Testis (tissue), 3 donors: ENCODE results near the gene DLX4. TPM values are rescaled to one million over a fixed set of nuclear protein-coding genes. Genes with fewer than 3 reads are reported as not detected.

ENCODE experiments used
- DNase-seq: peaks from one replicate; pipeline ENCODE4 v3.0.0-alpha.2; 2019
- H3K27ac ChIP-seq, 2 donors: fragments of 200-600 bp; sonication (generic); one replicate each; pipeline ENCODE4 v1.5.1; 2019
- H3K27me3 ChIP-seq: fragments of 200-600 bp; sonication (generic); one replicate; pipeline ENCODE4 v1.5.1; 2019
- H3K36me3 ChIP-seq: fragments of 200-600 bp; sonication (generic); one replicate; pipeline ENCODE4 v1.5.1; 2017; ENCODE audit warnings: low read depth; ENCODE audit errors: missing control alignments
- H3K4me1 ChIP-seq: fragments of 200-600 bp; sonication (generic); one replicate; pipeline ENCODE4 v1.5.1; 2019
- H3K4me3 ChIP-seq, 2 donors: fragments of 200-600 bp; sonication (generic); one replicate each; pipeline ENCODE4 v1.5.1; 2017 to 2019
- H3K9me3 ChIP-seq: fragments of 200-600 bp; sonication (generic); one replicate; pipeline ENCODE4 v1.5.1; 2017
- POLR2A ChIP-seq: fragments of 450-650 bp; IDR thresholded peaks from one replicate; pipeline ENCODE4 v1.6.1; 2017; ENCODE audit warnings: antibody characterized with exemption, mild to moderate bottlenecking, moderate library complexity
- WGBS, 2 donors: methylation state at CpG; one replicate each; pipeline ENCODE4 v1.1.5; 2018; 5-methylcytosine and 5-hydroxymethylcytosine counted together
- intact Hi-C: fragments of 100-400 bp; cut with DNase I; formaldehyde crosslinking; loops from one replicate; pipeline ENCODE4 v1.15.1; 2023; ENCODE audit warnings: low total_unique reads
- polyA plus RNA-seq: library from polyadenylated mRNA; stranded (reverse); fragments of 350-450 nt; fragmentation: Illumina TruSeq; extraction: RNeasy Lipid Tissue Mini Kit (QIAGEN cat#74804); gene quantifications from one replicate; pipeline ENCODE4 v1.2.3, GENCODE V29; 2014; ENCODE audit warnings: low read depth, low replicate concordance; ENCODE audit not compliant: insufficient read depth
- small RNA-seq, 2 donors: library from RNA; depleted of rRNA; stranded (forward); fragments of <200 nt; gene quantifications; one replicate each; pipeline ENCODE3, GENCODE V24; 2016
- total RNA-seq, 2 donors: library from RNA; depleted of rRNA; stranded (reverse); fragments of >200 nt; gene quantifications; one replicate each; pipeline ENCODE4 v1.2.3, GENCODE V29; 2016
- TF ChIP-seq, protein P1 (sequence below), 3 experiments: fragments of 450-650 bp in 2 of 3; fragments of 200-600 bp in 1 of 3; sonication (generic) in 1 of 3; IDR thresholded peaks; one replicate each; pipeline ENCODE4 v1.5.1; 2016 to 2019; ENCODE audit warnings: antibody characterized with exemption in 3 of 3, mild to moderate bottlenecking in 2 of 3, moderate library complexity in 1 of 3

The DLX4 gene
- total and polyA plus RNA-seq, 3 donors from 2014 or later, result 0.30 to 1.2 (median 0.37) TPM

DNA sequence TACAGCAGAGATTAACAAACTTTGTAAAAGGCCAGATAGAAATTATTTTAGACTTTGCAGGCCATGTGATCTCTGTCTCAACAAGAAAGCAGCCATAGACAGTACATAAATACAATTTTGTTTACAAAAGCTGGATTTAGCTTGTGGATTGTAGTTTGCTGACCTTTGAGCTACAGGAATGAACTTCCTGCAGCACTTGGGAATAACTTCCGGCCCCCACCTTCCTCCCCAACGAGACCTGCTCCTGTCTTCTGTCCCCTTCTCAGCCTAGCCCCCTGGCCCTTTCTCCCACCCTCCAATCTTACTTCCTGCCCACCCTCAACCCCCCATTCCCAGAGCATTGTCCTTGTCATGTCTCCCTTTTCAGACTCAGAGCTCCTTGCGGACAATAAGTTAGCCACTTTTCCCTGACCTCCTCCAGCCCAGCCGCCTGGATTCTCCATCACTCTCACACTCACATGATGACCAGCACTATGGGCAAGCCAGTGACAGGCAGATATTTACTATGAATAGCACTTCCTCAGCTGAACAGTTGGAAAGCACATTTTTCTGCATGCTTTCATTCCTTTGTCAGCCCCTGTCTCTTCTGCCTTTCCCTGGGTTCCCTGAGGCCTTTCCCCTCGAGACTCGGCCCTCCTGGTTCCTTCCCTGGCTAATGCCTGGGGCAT, 53.6 kb downstream of the DLX4 start:
- TF ChIP-seq, protein P1, sequence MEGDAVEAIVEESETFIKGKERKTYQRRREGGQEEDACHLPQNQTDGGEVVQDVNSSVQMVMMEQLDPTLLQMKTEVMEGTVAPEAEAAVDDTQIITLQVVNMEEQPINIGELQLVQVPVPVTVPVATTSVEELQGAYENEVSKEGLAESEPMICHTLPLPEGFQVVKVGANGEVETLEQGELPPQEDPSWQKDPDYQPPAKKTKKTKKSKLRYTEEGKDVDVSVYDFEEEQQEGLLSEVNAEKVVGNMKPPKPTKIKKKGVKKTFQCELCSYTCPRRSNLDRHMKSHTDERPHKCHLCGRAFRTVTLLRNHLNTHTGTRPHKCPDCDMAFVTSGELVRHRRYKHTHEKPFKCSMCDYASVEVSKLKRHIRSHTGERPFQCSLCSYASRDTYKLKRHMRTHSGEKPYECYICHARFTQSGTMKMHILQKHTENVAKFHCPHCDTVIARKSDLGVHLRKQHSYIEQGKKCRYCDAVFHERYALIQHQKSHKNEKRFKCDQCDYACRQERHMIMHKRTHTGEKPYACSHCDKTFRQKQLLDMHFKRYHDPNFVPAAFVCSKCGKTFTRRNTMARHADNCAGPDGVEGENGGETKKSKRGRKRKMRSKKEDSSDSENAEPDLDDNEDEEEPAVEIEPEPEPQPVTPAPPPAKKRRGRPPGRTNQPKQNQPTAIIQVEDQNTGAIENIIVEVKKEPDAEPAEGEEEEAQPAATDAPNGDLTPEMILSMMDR (IDR thresholded peaks at IDR 0.05), result no peak
- no peak for DNase-seq
- Histone ChIP-seq H3K27ac (no peak overlapping the region), H3K27me3 (no peaks in the 10 kb centered on the region), H3K9me3 (no peaks in the 10 kb centered on the region), H3K4me1 (no peaks in the 10 kb centered on the region), H3K36me3 (no peaks in the 10 kb centered on the region), H3K4me3 (no peak overlapping the region)
- intact Hi-C loops, result no loop called here
- WGBS, 2 donors, result 70% methylated on average over 6 of the region's 6 CpGs

DNA sequence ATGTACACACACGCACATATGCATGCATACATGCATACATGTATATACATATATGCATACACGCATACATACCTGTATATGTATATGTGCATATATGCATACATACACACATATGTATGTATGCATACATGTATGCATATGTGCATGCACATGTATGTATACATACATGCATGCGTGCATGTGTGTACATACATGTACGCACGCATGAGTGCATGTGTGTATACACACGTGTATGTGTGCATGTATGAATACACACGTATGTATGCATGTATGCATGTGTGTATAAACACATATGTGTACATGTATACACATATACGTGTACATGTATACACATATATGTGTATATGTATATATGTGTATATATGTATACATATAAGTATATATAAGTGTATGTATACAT, 54.5 kb downstream of the DLX4 start:
- no peak overlapping the region for H3K4me3 ChIP-seq
- no peaks in the 10 kb centered on the region for H3K9me3 ChIP-seq
- no peaks in the 10 kb centered on the region for H3K36me3 ChIP-seq
- intact Hi-C loops, result no loop called here
- no peak for DNase-seq
- no peaks in the 10 kb centered on the region for H3K27me3 ChIP-seq
- H3K27ac ChIP-seq, result no peak overlapping the region
- no peaks in the 10 kb centered on the region for H3K4me1 ChIP-seq
- no peak for TF ChIP-seq POLR2A
- TF ChIP-seq, protein P1 (IDR thresholded peaks at IDR 0.05), result no peak
- WGBS, 2 donors, result 44 to 53% methylated on average over 8 of the region's 8 CpGs

Small RNA genes within 50 kb of the gene (small RNA-seq; reads per million reads assigned to genes)
- gene RNU6-1313P, result 0 reads per million in 2 donors

Other genes with a start within 250 kb of the DLX4 start
- 10 to 100 TPM; 30.2 to 38.1 TPM for gene FAM117A, start 205.1 kb upstream of the DLX4 start, total RNA-seq
- 67.3 TPM for gene FAM117A, start 205.1 kb upstream of the DLX4 start, polyA plus RNA-seq
- 100 to 1,000 TPM; 122 to 123 TPM for gene KAT7, start 180.5 kb upstream of the DLX4 start, total RNA-seq
- 181 TPM for gene KAT7, start 180.5 kb upstream of the DLX4 start, polyA plus RNA-seq
- gene TAC4, start 121.1 kb upstream of the DLX4 start, total RNA-seq, result not detected
- not detected for gene TAC4, start 121.1 kb upstream of the DLX4 start, polyA plus RNA-seq
- 1 to 10 TPM; 1.4 to 1.5 TPM for gene DLX3, start 26.0 kb downstream of the DLX4 start, total RNA-seq
- gene DLX3, start 26.0 kb downstream of the DLX4 start, polyA plus RNA-seq, result 1.0 TPM
- 10 to 100 TPM; 24.2 to 30.7 TPM for gene ITGA3, start 86.9 kb downstream of the DLX4 start, total RNA-seq
- 20.0 TPM for gene ITGA3, start 86.9 kb downstream of the DLX4 start, polyA plus RNA-seq
- gene PDK2, start 126.2 kb downstream of the DLX4 start, total RNA-seq, result 10 to 100 TPM; 50.6 to 62.1 TPM
- gene PDK2, start 126.2 kb downstream of the DLX4 start, polyA plus RNA-seq, result 56.4 TPM
- gene SAMD14, start 161.0 kb downstream of the DLX4 start, total RNA-seq, result 1 to 10 TPM; 3.2 to 3.3 TPM
- 5.2 TPM for gene SAMD14, start 161.0 kb downstream of the DLX4 start, polyA plus RNA-seq
- gene PPP1R9B, start 181.5 kb downstream of the DLX4 start, total RNA-seq, result 10 to 100 TPM; 81.1 to 82.4 TPM
- 49.1 TPM for gene PPP1R9B, start 181.5 kb downstream of the DLX4 start, polyA plus RNA-seq
- gene SGCA, start 196.8 kb downstream of the DLX4 start, total RNA-seq, result 1 to 10 TPM; 2.4 to 7.6 TPM
- 33.1 TPM for gene SGCA, start 196.8 kb downstream of the DLX4 start, polyA plus RNA-seq
- gene COL1A1, start 232.4 kb downstream of the DLX4 start, total RNA-seq, result 10 to 100 TPM; 32.5 to 35.1 TPM
- 557 TPM for gene COL1A1, start 232.4 kb downstream of the DLX4 start, polyA plus RNA-seq